DOHH2 (cell line): ENCODE measurements around the gene GATA2.

Experiments used
- EZH2phosphoT487 ChIP-seq: fragments of 200-600 bp; sonication (generic); IDR thresholded peaks from 2 replicates; pipeline ENCODE4 v1.6.1; 2017; ENCODE audit warnings: borderline replicate concordance, mild to moderate bottlenecking, antibody characterized with exemption, low read length, moderate library complexity, mixed read lengths
- TF ChIP-seq, protein P1 (sequence below): fragments of 200-600 bp; sonication (generic); IDR thresholded peaks from one replicate; pipeline ENCODE4 v1.5.1; 2014; ENCODE audit warnings: antibody characterized with exemption, mild to moderate bottlenecking, low read depth, low read length; ENCODE audit not compliant: poor library complexity, severe bottlenecking

- TF ChIP-seq, protein P1, sequence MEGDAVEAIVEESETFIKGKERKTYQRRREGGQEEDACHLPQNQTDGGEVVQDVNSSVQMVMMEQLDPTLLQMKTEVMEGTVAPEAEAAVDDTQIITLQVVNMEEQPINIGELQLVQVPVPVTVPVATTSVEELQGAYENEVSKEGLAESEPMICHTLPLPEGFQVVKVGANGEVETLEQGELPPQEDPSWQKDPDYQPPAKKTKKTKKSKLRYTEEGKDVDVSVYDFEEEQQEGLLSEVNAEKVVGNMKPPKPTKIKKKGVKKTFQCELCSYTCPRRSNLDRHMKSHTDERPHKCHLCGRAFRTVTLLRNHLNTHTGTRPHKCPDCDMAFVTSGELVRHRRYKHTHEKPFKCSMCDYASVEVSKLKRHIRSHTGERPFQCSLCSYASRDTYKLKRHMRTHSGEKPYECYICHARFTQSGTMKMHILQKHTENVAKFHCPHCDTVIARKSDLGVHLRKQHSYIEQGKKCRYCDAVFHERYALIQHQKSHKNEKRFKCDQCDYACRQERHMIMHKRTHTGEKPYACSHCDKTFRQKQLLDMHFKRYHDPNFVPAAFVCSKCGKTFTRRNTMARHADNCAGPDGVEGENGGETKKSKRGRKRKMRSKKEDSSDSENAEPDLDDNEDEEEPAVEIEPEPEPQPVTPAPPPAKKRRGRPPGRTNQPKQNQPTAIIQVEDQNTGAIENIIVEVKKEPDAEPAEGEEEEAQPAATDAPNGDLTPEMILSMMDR, result no peak
- no peak for TF ChIP-seq EZH2phosphoT487
Observed at GRCh38 chr3:128471720-128472119, 21.3 kb downstream of the GATA2 start.
